Measurements from ENCODE around the gene NOTCH3.
A peak's percentile ranks its signal among the peaks of the same experiment; 100 is the strongest.

NOTCH3 gene

GRCh38 chr19:15197275-15197941 is 3.4 kb downstream of the NOTCH3 start:
- DNase-seq, result no peak

- no peak for DNase-seq
Measured at GRCh38 chr19:15196360-15197005, 4.3 kb downstream of the NOTCH3 start.

GRCh38 chr19:15195371-15196334 is 5.1 kb downstream of the NOTCH3 start:
- DNase-seq, result peak in 3 of 56 donors; percentile 8 to 27 (median 24)

GRCh38 chr19:15194938-15195337 is 5.9 kb downstream of the NOTCH3 start:
- DNase-seq, result no peak

- no peak for DNase-seq
Measured at GRCh38 chr19:15191982-15192381, 8.8 kb downstream of the NOTCH3 start.

- DNase-seq, result no peak
Measured at GRCh38 chr19:15191514-15191913, 9.3 kb downstream of the NOTCH3 start.

GRCh38 chr19:15188851-15189250 is 11.9 kb downstream of the NOTCH3 start:
- DNase-seq, result no peak

GRCh38 chr19:15187026-15188007 is 13.5 kb downstream of the NOTCH3 start:
- peak in 1 of 56 donors; percentile 11 for DNase-seq

GRCh38 chr19:15185188-15185587 is 15.6 kb downstream of the NOTCH3 start:
- no peak for DNase-seq

- DNase-seq, result no peak
Measured at GRCh38 chr19:15184776-15185175, 16.0 kb downstream of the NOTCH3 start.

- DNase-seq, result no peak
Measured at GRCh38 chr19:15181394-15181793, 19.4 kb downstream of the NOTCH3 start.

- DNase-seq, result peak in 1 of 56 donors; percentile 25
Measured at GRCh38 chr19:15180451-15181390, 20.1 kb downstream of the NOTCH3 start.

- DNase-seq, result no peak
Measured at GRCh38 chr19:15178629-15179308, 22.0 kb downstream of the NOTCH3 start.

GRCh38 chr19:15177269-15178116 is 23.3 kb downstream of the NOTCH3 start:
- DNase-seq, result peak in 49 of 56 donors; percentile 8 to 85 (median 49)

GRCh38 chr19:15175609-15176008 is 25.2 kb downstream of the NOTCH3 start:
- no peak for DNase-seq

GRCh38 chr19:15173746-15174404 is 26.9 kb downstream of the NOTCH3 start:
- DNase-seq, result no peak

- DNase-seq, result no peak
Measured at GRCh38 chr19:15170345-15170744, 30.4 kb downstream of the NOTCH3 start.
